GM12801 (cell line): Measurements from ENCODE around the gene NAV2.

Experiments
- CTCF ChIP-seq: IDR thresholded peaks from one replicate; pipeline ENCODE4 v1.5.1; 2011; ENCODE audit warnings: control low read depth; ENCODE audit not compliant: insufficient read length; ENCODE audit errors: extremely low read depth

The NAV2 gene

GRCh38 chr11:19889531-19889930 is 176.9 kb downstream of the NAV2 start:
- TF ChIP-seq CTCF: no peak

GRCh38 chr11:19890308-19890707 is 177.7 kb downstream of the NAV2 start:
- no peak for TF ChIP-seq CTCF

- no peak for TF ChIP-seq CTCF
Observed at GRCh38 chr11:19891022-19891421, 178.4 kb downstream of the NAV2 start.

- no peak for TF ChIP-seq CTCF
Observed at GRCh38 chr11:19892387-19892786, 179.8 kb downstream of the NAV2 start.

GRCh38 chr11:19892876-19893275 is 180.2 kb downstream of the NAV2 start:
- no peak for TF ChIP-seq CTCF

- no peak for TF ChIP-seq CTCF
Observed at GRCh38 chr11:19894404-19894803, 181.8 kb downstream of the NAV2 start.

GRCh38 chr11:19895776-19896175 is 183.1 kb downstream of the NAV2 start:
- TF ChIP-seq CTCF: no peak

GRCh38 chr11:19903620-19904069 is 191.0 kb downstream of the NAV2 start:
- no peak for TF ChIP-seq CTCF
